ENCODE results near the gene NPR3. TPM values are rescaled to one million over a fixed set of nuclear protein-coding genes. Genes with fewer than 3 reads are reported as not detected.
A peak's percentile ranks its signal among the peaks of the same experiment; 100 is the strongest.

Gene NPR3
- total RNA-seq, 1 experiment from 2014 or later = 21.3 TPM

DNA sequence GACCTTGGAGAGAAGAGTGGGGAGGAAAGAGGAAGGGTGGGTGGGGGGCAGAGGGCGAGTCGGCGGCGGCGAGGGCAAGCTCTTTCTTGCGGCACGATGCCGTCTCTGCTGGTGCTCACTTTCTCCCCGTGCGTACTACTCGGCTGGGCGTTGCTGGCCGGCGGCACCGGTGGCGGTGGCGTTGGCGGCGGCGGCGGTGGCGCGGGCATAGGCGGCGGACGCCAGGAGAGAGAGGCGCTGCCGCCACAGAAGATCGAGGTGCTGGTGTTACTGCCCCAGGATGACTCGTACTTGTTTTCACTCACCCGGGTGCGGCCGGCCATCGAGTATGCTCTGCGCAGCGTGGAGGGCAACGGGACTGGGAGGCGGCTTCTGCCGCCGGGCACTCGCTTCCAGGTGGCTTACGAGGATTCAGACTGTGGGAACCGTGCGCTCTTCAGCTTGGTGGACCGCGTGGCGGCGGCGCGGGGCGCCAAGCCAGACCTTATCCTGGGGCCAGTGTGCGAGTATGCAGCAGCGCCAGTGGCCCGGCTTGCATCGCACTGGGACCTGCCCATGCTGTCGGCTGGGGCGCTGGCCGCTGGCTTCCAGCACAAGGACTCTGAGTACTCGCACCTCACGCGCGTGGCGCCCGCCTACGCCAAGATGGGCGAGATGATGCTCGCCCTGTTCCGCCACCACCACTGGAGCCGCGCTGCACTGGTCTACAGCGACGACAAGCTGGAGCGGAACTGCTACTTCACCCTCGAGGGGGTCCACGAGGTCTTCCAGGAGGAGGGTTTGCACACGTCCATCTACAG, 760 bp downstream of the NPR3 start:
- DNase-seq (ENCODE audit: extremely low read depth, low read depth) = peak; percentile 12

DNA sequence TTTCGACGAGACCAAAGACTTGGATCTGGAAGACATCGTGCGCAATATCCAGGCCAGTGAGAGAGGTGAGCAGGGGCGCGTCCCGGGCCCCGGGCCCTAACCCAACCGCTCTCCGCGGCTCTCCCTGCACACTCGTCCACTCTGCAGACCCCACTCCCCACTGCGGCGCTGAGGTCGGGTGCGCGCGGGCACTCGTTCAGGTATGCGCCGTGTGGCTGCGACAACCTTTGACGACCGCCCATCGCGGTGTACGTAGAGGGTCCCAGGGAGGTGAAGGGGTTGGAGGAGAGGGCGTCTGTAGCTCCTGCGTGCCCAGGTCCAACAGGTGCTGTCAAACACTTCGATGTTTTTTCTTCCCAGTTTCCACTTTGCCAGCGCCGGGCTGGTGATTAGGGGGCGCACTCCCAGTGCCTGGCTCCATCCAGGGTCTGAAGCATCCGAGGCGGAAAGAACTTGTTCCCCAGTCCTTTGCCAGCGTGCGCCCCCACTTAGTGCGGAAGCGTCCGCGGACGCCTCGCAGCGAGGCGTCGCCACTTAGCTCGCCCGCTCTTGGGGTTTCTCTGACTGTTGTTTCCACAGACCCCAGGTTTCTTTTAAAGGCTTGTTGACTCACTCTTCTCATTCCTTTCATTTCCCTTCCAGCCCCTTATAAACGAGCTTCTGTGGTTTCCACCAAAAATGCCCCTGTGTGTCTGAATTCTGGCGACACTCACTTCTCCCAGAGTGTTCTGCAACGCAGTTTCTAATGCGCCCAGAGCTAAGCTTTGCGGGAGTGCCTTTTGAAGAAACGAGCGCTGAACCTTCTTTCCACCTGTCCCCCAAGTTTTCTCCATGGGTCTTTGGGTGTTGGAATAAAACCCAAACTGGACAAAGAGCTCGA, 1.6 kb downstream of the NPR3 start:
- DNase-seq (ENCODE audit: extremely low read depth, low read depth) = no peak

DNA sequence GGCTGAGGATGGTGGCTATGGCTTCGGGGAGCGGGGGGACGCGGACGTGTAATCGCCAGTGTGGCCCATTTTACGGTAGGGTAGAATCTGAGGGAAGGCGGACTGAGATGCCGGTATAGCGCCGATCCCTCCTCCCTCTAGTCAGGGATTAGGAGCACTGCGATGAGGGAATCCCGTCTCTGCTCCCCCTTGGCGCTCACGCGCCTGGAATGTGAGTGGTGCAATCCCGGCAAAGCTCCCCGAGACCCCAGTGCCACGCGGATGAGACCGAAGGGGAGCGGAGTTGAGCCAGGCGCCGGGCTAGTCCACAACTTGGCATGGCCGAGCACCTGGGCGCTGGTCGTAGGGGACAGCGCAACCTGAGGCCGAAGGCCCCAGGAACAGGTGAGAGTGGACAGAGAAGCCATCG, 2.2 kb downstream of the NPR3 start:
- no peak for DNase-seq (ENCODE audit: extremely low read depth, low read depth)

DNA sequence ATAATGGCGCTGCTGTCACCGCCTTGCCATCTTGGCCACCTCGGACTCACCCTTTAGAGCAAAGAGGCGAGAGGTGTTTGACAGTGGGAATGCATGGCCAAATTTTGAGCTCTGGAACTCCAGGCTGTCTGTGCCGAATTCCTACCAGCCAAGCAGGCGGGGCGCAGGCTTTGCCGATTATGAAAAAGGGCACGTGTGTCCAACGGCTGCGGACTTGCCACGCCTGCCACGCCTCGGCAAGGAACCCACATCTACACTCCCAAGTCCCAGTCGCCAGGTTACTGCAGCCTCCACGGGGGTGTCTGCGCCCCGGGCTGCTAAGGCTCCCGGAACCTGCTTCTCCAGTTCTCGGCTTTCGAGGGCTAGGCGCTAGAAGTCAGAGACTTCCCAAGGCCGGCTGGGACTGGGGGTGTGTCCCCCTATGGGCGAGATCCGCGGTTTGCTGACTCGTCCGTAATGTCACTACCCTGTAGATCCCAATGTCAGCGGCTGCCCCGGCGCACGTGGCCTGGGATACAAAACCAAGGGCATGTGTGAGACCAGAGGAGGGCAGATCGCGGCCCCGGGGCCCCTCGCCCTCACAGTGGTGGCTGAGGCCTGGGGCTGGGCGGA, 2.8 kb downstream of the NPR3 start:
- no peak for DNase-seq (ENCODE audit: extremely low read depth, low read depth)

DNA sequence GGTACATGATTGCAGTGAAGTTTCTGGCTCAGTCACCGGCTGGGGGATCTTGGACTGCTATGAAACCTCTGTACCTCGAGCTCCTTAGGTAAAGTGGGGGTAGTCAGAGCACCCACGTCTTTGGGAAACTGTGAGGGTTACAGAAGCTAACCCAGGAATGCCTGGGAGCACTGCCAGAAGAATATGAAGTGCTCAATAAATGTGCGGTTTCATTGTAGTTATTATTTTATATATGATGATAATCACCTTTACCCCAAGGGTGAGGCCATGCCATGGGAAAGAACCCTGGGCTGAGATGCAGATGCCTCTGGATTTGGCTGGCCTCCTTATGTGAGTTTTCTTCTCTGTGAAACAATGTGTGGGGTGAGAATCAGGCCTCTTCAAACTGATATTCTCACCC, 3.7 kb downstream of the NPR3 start:
- no peak for DNase-seq (ENCODE audit: extremely low read depth, low read depth)

DNA sequence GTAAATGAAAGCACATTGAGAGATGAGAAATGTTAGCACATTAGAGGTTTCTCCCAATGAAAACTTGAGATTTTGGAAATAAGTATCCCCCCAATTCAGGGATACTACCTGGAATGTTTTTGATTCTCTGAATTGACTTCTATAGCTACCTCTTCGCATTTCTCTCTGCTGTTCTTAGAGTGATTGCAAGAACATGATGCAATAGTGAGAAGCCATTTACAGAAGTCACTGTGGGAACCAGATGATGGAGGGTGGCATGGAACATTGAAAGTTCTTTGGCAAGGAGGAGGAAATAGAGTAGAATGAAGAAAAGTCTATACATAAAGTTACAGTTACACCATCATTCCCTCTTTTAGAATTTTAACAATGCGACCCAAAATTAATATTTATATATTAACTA, 9.2 kb downstream of the NPR3 start:
- no peak for DNase-seq (ENCODE audit: extremely low read depth, low read depth)

DNA sequence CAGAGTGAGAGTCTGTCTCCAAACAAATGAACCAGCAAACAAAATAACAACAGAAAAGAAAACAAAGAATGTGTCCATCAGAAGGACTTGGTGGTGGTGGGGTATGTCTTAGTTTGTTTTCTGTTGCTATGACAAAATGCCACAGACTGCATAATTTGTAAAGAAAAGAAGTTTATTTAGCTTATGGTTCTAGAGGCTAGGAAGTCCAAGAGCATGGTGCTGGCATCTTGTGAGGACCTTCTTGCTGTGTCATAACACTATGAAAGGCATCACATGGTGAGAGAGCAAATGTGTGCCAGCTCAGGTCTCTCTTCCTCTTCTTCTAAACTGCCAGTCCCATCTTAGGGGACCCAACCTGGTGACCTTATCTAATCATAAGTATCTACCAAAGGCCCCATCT, 10.5 kb downstream of the NPR3 start:
- DNase-seq (ENCODE audit: extremely low read depth, low read depth) = no peak

DNA sequence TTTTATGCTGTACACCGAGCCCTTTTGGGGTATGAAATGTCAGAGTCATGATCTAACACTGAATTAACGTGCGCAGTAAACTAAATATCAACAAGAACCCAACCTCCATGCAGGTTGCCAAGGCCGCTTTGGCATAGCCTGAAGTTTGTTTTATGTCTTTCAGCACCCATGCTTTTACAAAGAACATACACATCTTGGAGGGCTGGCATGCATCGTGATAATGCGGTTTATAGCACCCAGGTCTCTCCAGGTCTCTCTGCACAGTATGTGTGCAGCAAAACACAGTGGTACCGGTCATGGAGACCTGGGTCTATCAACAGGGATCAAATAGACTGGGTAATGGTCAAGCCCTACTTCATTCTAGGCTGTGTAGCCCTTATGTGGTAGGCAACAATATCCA, 11.8 kb downstream of the NPR3 start:
- no peak for DNase-seq (ENCODE audit: extremely low read depth, low read depth)

DNA sequence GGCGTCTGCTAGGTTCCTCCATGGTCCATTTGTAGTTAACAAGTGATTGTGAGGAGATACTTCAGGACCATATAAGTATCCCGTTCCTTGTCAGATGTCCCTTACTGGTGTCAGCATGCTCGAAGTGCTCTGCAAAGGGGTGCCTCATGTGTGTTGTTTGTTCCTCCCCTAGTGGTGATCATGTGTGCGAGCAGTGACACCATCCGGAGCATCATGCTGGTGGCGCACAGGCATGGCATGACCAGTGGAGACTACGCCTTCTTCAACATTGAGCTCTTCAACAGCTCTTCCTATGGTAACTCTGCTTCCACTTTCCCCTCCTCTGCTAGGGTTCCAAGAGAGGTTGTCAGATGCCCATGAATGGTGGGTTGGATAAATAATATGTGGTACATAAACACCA, 13.4 kb downstream of the NPR3 start:
- DNase-seq (ENCODE audit: extremely low read depth, low read depth) = no peak

DNA sequence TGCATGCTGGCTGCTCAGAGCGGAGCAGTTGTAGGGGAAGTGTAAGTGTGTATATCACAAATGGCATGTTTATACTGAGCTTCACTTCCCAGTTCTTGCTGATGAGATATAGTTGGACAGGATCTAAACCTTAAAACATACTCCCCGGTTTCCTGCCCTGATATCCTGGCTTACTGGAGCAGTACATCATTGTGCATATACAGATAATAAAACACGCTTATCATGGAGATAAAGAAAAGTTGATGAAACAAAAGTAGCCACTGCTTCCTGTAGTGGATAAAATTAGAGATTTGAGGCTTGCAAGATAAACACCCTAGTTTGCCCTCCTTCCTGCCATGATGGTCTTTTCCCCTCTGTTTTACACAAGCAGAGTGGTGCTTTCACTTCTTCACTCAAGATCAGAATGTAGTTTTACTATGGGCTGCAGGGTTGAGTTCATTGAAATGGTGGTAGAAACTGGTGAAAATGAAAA, 15.0 kb downstream of the NPR3 start:
- no peak for DNase-seq (ENCODE audit: extremely low read depth, low read depth)

DNA sequence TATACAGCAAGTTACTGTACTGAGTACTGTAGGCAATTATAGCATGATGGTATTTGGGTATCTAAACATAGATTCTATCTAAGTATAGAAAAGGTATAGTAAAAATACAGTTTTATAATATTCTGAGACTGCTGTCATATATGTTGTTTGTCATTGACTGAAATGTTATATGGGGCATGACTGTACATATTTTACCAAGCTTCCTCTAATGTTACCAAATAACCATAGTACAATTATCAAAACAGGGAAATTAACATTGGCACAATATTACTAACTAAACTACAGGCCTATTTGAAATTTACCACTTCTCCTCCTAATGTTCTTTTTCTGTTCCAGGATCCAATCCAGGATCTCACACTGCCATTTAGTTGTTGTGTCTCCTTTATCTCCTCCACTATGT, 18.5 kb downstream of the NPR3 start:
- DNase-seq (ENCODE audit: extremely low read depth, low read depth) = no peak

DNA sequence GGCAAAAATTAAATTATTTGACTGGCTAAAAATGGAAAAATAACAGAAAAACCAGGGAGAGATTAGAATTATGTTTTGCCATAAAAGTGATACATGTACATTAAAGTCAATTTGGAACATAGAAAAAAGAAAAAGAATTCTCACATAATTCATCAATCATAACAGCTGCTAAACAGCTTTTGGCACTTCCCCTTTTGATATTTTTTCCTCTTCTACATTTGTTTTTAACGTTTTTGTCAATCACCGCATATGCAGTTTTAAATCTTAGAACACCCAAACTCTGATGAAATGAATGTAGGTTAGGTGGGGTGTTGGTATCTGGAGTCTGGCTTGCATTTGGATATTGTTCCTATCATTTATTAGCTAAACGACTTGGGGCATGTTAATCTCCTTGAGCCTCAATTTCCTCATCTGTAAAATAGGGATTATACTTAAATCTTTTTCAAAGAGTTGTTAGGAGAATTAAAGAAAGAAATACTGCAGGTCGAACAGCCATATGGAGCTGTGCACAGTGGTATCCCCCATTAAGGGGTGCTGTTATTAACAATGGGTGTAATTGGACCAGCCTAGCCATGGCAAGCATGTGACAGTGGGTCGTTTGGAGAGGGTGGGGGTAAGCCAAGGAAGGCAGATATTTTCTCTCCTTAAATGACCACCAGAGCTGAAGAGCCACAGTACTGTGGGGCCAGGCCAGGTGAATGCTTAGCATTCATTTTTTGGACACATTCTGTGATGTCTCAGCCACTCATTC, 22.6 kb downstream of the NPR3 start:
- DNase-seq (ENCODE audit: extremely low read depth, low read depth) = no peak

DNA sequence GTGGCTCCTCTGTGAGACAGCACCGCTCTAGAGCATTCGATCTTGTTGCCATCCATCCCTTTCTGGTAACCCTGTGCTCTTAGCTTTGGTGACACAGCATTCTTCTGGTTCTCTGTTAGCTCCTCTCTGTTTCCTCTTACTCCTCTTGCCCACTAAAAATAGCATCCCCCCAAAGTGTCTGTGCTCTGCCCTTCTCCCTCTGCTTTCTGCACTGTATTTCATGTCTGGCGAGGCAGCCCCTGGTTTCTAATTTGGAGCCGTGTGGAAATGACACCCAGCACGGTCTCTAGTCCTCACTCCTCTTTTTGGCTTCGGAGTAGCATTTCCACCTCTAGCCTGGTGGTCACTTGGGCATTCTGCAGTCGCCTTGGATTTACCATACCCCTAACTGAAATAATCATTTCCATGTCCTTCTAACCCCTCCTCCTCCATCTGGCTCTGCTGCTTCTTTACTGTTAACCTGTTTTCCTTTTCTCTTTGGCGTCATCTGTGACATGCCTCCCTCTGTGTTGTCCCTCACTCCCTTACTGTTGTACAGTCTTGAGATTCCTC, 23.8 kb downstream of the NPR3 start:
- DNase-seq (ENCODE audit: extremely low read depth, low read depth) = no peak

DNA sequence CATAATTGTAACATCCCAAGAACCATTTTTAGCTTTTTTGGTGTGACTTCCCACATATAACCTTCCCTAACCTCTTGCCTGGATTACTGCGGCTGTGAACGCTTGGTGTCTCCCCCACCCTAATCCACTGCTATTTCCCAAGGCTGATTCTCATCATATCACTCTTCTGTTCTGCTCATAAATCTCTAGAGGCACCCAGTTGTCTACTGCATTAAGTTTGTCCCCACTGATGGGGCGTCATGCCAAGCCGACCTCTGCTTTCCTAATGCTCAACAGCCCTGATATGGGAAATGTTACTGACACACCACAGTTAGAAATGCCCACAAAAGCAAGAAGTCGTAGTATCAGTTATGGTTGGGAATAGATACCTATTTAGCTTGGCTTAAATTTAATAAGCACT, 24.4 kb downstream of the NPR3 start:
- no peak for DNase-seq (ENCODE audit: extremely low read depth, low read depth)

DNA sequence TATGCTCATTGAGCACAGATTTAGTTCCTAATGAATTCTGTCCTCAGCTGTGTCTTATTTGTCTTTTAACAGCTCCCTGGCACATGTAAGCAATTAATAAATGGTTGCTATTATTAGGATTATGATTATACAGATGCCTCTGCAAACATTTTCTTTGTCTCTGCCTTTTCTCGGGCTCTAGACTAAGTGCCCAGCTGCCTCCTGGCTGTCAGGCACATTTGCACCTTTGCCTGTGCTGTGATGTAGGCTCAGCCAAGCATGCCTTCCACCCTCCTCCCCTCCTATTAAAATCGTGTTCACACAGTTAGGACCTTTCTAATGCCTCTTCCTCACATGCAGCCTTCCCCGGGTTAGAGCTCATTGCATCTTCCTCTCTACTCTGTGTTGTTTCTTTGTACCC, 25.7 kb downstream of the NPR3 start:
- no peak for DNase-seq (ENCODE audit: extremely low read depth, low read depth)

DNA sequence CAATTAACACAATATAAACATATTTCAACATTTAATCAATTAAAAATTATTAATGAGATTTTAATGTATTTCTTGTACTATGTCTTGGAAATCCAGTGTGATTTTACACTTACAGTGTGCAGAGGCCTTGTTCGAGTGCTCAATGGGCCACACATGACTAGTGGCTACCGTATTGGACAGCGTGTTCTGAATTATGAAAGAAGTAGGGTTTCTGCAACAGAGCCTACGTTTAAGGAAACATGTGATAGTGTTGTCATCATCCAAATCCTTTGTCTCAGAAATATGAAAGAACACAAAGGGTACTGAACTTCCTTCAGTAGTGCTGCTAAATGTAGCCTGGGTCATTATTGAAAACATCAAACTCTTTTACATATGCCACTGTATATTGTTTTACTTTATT, 29.5 kb downstream of the NPR3 start:
- DNase-seq (ENCODE audit: extremely low read depth, low read depth) = no peak

DNA sequence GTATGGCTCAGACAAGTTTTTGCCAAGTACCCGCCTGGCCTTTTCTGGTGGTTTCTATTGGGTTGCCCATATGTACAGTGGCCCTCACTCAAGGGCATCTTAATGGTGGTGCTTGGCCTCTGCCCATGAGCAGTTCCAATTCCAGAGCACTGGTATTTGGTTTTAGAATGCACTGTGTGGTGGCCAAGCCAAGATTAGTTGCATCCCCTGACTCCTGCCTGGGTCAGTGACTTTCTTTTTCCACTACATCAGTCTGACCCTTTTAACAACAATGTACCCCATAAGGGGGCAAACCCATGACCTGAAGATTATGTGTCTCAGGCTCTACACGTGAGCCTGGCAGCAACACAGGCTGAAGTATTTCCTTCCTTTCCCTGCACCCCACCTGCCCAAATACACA, 34.2 kb downstream of the NPR3 start:
- DNase-seq (ENCODE audit: extremely low read depth, low read depth) = no peak

DNA sequence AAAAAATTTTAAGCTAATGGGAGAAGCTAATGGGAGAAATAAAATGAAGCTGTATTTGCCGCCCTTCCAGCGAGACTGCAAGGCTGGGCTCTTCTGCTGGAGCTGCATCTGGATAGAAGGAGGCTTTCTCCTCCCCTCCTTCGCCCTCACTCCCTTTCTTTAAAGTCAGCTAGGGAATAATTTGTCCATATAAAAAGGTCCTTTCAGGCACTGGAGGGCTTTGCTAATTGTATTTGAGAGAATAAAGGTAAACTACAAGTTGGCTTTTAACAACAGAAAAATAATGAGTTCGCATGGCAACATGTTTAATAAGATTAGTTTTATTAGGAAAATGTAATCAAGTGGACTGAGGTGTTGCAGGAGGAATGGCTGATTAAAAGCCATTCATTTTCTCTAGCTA, 41.3 kb downstream of the NPR3 start:
- no peak for DNase-seq (ENCODE audit: extremely low read depth, low read depth)

DNA sequence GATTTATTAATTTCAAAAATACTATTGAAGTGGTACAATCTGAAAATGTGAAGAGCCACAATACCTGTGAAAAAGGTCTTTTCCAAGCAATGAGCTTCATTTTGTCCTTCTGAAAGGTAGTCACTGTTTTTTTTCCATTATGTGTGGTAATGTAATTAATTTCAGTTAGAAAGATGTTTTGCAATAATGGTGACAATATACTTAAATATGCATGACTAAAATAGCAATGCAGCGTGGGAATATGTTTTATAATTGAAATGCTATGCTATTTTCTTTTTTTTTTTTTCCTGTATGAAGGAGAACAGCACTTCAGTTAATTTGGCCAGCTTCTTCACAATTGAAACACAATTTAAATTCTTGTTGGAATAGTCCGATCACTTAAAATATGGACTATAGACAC, 41.9 kb downstream of the NPR3 start:
- DNase-seq (ENCODE audit: extremely low read depth, low read depth) = no peak

DNA sequence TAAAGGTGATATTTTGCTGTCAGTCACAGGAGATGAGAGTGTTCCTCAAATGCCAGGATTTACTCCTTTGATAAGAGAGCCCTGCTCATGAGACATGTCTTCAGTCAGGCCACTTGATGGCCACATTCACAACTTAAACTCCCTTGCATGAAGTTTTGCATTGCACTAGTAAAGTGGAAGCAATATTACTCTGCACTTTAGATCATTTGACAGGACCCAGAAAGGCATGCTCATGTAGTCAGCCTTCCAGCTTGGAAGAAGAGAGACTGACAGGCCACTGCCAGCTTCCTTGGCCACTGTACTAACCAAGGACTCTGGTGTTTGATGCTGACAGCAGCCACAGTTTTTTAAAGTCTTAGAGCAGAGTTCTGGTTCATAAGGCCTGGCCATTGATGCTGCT, 42.6 kb downstream of the NPR3 start:
- DNase-seq (ENCODE audit: extremely low read depth, low read depth) = peak; percentile 27

DNA sequence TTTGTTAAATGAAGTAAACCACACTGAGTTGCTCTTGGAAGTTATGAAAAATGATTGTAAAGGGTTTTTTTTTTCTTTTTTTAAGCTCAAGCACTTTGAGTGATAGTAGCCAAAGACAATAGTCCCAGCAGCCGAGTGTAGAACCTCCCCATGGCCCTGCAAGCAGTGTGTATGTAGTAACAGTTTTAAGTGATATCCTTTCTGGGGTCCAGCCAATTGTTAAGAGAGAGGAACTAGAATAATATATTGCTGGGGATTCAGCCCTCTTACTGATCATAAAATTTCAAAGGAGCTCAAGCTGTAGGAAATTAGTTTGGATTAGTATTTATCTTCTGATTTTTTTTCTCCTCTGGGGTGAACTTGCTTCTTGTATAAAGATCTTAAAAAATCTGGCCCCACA, 43.2 kb downstream of the NPR3 start:
- no peak for DNase-seq (ENCODE audit: extremely low read depth, low read depth)
